CD4-positive, alpha-beta T cell treated with Interleukin-21 for 1 hour (primary cell): ENCODE data around the gene RELB.

Experiments used
- DNase-seq: peaks from one replicate; pipeline ENCODE4 v3.0.0-alpha.2; 2020

Gene RELB

GRCh38 chr19:45027371-45027770, 26.1 kb downstream of the RELB start:
- no peak for DNase-seq

GRCh38 chr19:45030825-45031224, 29.6 kb downstream of the RELB start:
- DNase-seq: no peak

GRCh38 chr19:45032421-45032820, 31.2 kb downstream of the RELB start:
- no peak for DNase-seq

- no peak for DNase-seq
Measured at GRCh38 chr19:45035755-45036154, 34.5 kb downstream of the RELB start.

GRCh38 chr19:45037393-45038169, 36.3 kb downstream of the RELB start:
- DNase-seq: no peak

- peak; percentile 89 for DNase-seq
Measured at GRCh38 chr19:45038931-45039893, 37.9 kb downstream of the RELB start, which contains the start of gene CLASRP. TSS of gene CLASRP (plus strand) at chr19:45039045. CDS start at chr19:45040213, 1,168 bp downstream.

- DNase-seq: no peak
Measured at GRCh38 chr19:45040059-45040771, 39.0 kb downstream of the RELB start.

- no peak for DNase-seq
Measured at GRCh38 chr19:45041125-45041524, 39.9 kb downstream of the RELB start.

- DNase-seq: no peak
Measured at GRCh38 chr19:45045671-45046353, 44.5 kb downstream of the RELB start.

- no peak for DNase-seq
Measured at GRCh38 chr19:45046355-45046754, 45.1 kb downstream of the RELB start.

- no peak for DNase-seq
Measured at GRCh38 chr19:45047188-45047797, 46.0 kb downstream of the RELB start.

GRCh38 chr19:45049073-45049736, 47.9 kb downstream of the RELB start:
- no peak for DNase-seq

GRCh38 chr19:45050036-45050435, 48.8 kb downstream of the RELB start:
- DNase-seq: no peak

- no peak for DNase-seq
Measured at GRCh38 chr19:45051929-45052579, 50.8 kb downstream of the RELB start.

- no peak for DNase-seq
Measured at GRCh38 chr19:45056831-45057230, 55.6 kb downstream of the RELB start.

- DNase-seq: no peak
Measured at GRCh38 chr19:45057444-45057843, 56.2 kb downstream of the RELB start.

GRCh38 chr19:45058622-45059159, 57.4 kb downstream of the RELB start:
- DNase-seq: no peak

GRCh38 chr19:45059258-45059965, 58.1 kb downstream of the RELB start:
- DNase-seq: peak; percentile 87

- DNase-seq: no peak
Measured at GRCh38 chr19:45061965-45062364, 60.7 kb downstream of the RELB start.
